HepG2 (cell line): ENCODE measurements around the gene DRAM1. TPM values are rescaled to one million over a fixed set of nuclear protein-coding genes. Genes with fewer than 3 reads are reported as not detected.

Experiments
- DR1 ChIP-seq: sonication (generic); formaldehyde crosslinking; IDR thresholded peaks from 2 replicates; pipeline ENCODE4 v1.8.0; 2021; ENCODE audit warnings: mild to moderate bottlenecking, missing genetic modification reagents, inconsistent platforms
- ELK4 ChIP-seq: sonication (generic); formaldehyde crosslinking; IDR thresholded peaks from 2 replicates; pipeline ENCODE4 v1.9.0; 2021; ENCODE audit warnings: missing genetic modification reagents, borderline replicate concordance
- ETV6 ChIP-seq: sonication (generic); formaldehyde crosslinking; conservative IDR thresholded peaks from 2 replicates; pipeline ENCODE4 v1.4.0; 2020; ENCODE audit warnings: missing genetic modification reagents
- FOXK2 ChIP-seq: fragments of 450-650 bp; IDR thresholded peaks from 2 replicates; pipeline ENCODE4 v1.6.1; 2016
- GPBP1L1 ChIP-seq: sonication (generic); formaldehyde crosslinking; IDR thresholded peaks from 2 replicates; pipeline ENCODE4 v1.5.0; 2020; ENCODE audit warnings: mild to moderate bottlenecking, missing genetic modification reagents
- HNRNPH1 ChIP-seq: fragments of 200-400 bp; formaldehyde crosslinking; optimal IDR thresholded peaks from 2 replicates; pipeline ENCODE3; 2017; ENCODE audit warnings: mild to moderate bottlenecking, low read depth, low read length
- IKZF5 ChIP-seq: IDR thresholded peaks from 2 replicates; pipeline ENCODE4 v1.6.1; 2018; ENCODE audit warnings: missing genetic modification reagents, mild to moderate bottlenecking, missing compliant biosample characterization
- KDM5A ChIP-seq: fragments of 200-600 bp; sonication (generic); IDR thresholded peaks from 2 replicates; pipeline ENCODE4 v1.7.0; 2018; ENCODE audit warnings: antibody characterized with exemption, mild to moderate bottlenecking, low read length, borderline replicate concordance
- KMT2B ChIP-seq: IDR thresholded peaks from 2 replicates; pipeline ENCODE4 v1.6.1; 2016; ENCODE audit warnings: missing genetic modification reagents, missing compliant biosample characterization
- MIER2 ChIP-seq: IDR thresholded peaks from 2 replicates; pipeline ENCODE4 v1.6.1; 2016; ENCODE audit warnings: missing biosample characterization, missing genetic modification reagents
- MIXL1 ChIP-seq: IDR thresholded peaks from 2 replicates; pipeline ENCODE4 v1.6.1; 2016
- ZBTB37 ChIP-seq: sonication (generic); formaldehyde crosslinking; IDR thresholded peaks from 2 replicates; pipeline ENCODE4 v1.4.0; 2020; ENCODE audit warnings: mild to moderate bottlenecking, missing genetic modification reagents
- ZC3H4 ChIP-seq: sonication (generic); formaldehyde crosslinking; IDR thresholded peaks from 2 replicates; pipeline ENCODE4 v1.4.0; 2020; ENCODE audit warnings: missing genetic modification reagents, borderline replicate concordance
- ZNF10 ChIP-seq: sonication (generic); formaldehyde crosslinking; IDR thresholded peaks from 2 replicates; pipeline ENCODE4 v1.4.0; 2020; ENCODE audit warnings: mild to moderate bottlenecking, low read depth, missing genetic modification reagents, borderline replicate concordance
- ZNF274 ChIP-seq: sonication (generic); formaldehyde crosslinking; IDR thresholded peaks from 2 replicates; pipeline ENCODE4 v1.5.1; 2020; ENCODE audit warnings: mild to moderate bottlenecking, missing genetic modification reagents
- ZNF335 ChIP-seq: sonication (generic); formaldehyde crosslinking; IDR thresholded peaks from 2 replicates; pipeline ENCODE4 v1.4.0; 2020; ENCODE audit warnings: missing genetic modification reagents
- ZNF543 ChIP-seq: sonication (generic); formaldehyde crosslinking; IDR thresholded peaks from 2 replicates; pipeline ENCODE4 v1.4.0; 2020; ENCODE audit warnings: mild to moderate bottlenecking, missing genetic modification reagents
- ZNF678 ChIP-seq: sonication (generic); formaldehyde crosslinking; IDR thresholded peaks from 2 replicates; pipeline ENCODE4 v1.4.0; 2020; ENCODE audit warnings: mild to moderate bottlenecking, missing genetic modification reagents
- polyA plus RNA-seq, 8 experiments: library from polyadenylated mRNA; depleted of rRNA in 3 of 8; stranded (reverse) in 7 of 8; unstranded in 1 of 8; fragments of >200 nt; fragmentation: Illumina TruSeq in 4 of 8; extraction: Trizol in 4 of 8; gene quantifications; 2 replicates each; pipeline versions ENCODE4 v1.2.1 to v1.2.3, GENCODE V29; 2011 to 2016; ENCODE audit warnings: low read depth in 4 of 8, missing spikeins in 1 of 8, mixed read lengths in 1 of 8; ENCODE audit not compliant: insufficient read depth in 1 of 8
- total RNA-seq, 5 experiments: library from RNA; depleted of rRNA; stranded (reverse); fragments of >200 nt; fragmentation: Illumina TruSeq; extraction: Trizol; gene quantifications; 2 replicates each; pipeline ENCODE4 v1.2.3, GENCODE V29; 2016; ENCODE audit warnings: low read depth in 1 of 5
- TF ChIP-seq, protein P1 (sequence below): sonication (generic); formaldehyde crosslinking; IDR thresholded peaks from 2 replicates; pipeline ENCODE4 v1.4.0; 2020; ENCODE audit warnings: missing genetic modification reagents
- TF ChIP-seq, protein P2 (sequence below): sonication (generic); IDR thresholded peaks from 2 replicates; pipeline ENCODE4 v1.6.1; 2016; ENCODE audit warnings: low read depth, borderline replicate concordance
- TF ChIP-seq, protein P3 (sequence below): sonication (generic); formaldehyde crosslinking; IDR thresholded peaks from 2 replicates; pipeline ENCODE4 v1.4.0; 2020; ENCODE audit warnings: missing genetic modification reagents

The DRAM1 gene
- total and polyA plus RNA-seq, 2 of the 13 experiments (the other 11 are each of a cell fraction or from before 2014, with no cell fraction given): 20.9 to 32.6 TPM

DNA sequence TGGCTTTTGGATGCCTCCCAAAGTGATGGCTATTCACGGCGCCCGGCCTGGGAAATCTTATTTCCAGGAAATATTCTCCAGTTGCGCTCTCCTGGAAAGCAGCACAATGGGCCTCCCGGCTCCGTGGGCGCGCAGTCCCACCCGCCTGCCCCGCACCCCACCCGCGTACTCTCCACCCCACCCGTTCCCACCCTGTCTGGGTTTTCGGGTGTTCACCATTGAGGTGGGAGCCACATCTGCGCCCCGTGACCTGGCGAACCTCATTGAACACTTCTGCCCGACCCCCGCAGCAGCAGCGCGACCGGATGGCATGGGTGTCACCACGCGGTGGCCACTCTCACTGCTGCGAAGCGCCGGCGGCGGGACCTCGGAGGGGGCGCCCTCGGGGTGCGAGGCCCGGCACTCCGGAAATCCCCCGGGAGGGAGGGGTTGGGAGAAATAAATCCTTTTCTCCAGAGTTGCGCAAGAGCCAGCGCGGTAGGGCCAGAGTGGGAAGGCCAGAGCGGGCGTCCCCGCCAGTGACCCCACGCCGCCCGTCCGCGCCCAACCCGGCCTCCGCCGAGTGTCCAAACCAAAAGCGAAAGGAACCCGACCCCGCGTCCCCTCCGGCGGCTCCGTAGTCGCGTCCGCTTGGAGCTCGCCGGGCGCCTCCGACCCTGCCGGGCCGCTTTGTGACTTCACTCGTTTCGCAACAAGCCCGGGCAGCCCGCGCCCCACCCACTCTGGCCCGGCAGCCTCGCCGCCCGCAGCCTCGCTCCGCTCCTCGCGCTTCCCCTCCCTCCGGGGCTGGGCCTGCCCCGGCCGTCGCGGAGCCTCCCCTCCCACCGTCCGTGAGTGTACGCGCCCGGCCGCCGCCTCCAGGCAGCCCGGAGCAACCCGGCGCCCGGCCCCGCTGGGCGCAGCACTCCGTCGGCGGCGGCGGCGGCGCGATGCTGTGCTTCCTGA is at the start of gene DRAM1 (continued):
- no peak for TF ChIP-seq GPBP1L1 (CRISPR knock-in tag)
- TF ChIP-seq ZBTB37 (CRISPR knock-in tag): no peak
- TF ChIP-seq ELK4 (CRISPR knock-in tag): no peak; the same call in 1 of the 2 replicates
- TF ChIP-seq ZNF10 (CRISPR knock-in tag): no peak
- TF ChIP-seq MIER2: 0 out of 2 replicates have a peak, but pooled peaks have one; percentile 20
- TF ChIP-seq, protein P1, sequence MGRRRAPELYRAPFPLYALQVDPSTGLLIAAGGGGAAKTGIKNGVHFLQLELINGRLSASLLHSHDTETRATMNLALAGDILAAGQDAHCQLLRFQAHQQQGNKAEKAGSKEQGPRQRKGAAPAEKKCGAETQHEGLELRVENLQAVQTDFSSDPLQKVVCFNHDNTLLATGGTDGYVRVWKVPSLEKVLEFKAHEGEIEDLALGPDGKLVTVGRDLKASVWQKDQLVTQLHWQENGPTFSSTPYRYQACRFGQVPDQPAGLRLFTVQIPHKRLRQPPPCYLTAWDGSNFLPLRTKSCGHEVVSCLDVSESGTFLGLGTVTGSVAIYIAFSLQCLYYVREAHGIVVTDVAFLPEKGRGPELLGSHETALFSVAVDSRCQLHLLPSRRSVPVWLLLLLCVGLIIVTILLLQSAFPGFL: no peak
- no peak for TF ChIP-seq IKZF5
- peak; percentile 45; the same call in 1 of the 2 replicates for TF ChIP-seq KDM5A
- 0 out of 2 replicates have a peak, but pooled peaks have one; percentile 23 for TF ChIP-seq MIXL1 (CRISPR knock-in tag)
- TF ChIP-seq HNRNPH1: no peak
- TF ChIP-seq, protein P2, sequence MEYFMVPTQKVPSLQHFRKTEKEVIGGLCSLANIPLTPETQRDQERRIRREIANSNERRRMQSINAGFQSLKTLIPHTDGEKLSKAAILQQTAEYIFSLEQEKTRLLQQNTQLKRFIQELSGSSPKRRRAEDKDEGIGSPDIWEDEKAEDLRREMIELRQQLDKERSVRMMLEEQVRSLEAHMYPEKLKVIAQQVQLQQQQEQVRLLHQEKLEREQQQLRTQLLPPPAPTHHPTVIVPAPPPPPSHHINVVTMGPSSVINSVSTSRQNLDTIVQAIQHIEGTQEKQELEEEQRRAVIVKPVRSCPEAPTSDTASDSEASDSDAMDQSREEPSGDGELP: peak; percentile 33; the same call in 1 of the 2 replicates
- TF ChIP-seq ZNF543 (CRISPR knock-in tag): peak; percentile 54
- TF ChIP-seq ZNF274 (CRISPR knock-in tag): no peak; the same call in none of the 2 replicates
- TF ChIP-seq KMT2B: peak; percentile 89
- 0 out of 2 replicates have a peak, but pooled peaks have one; percentile 28 for TF ChIP-seq ZNF678 (CRISPR knock-in tag)
- TF ChIP-seq, protein P3, sequence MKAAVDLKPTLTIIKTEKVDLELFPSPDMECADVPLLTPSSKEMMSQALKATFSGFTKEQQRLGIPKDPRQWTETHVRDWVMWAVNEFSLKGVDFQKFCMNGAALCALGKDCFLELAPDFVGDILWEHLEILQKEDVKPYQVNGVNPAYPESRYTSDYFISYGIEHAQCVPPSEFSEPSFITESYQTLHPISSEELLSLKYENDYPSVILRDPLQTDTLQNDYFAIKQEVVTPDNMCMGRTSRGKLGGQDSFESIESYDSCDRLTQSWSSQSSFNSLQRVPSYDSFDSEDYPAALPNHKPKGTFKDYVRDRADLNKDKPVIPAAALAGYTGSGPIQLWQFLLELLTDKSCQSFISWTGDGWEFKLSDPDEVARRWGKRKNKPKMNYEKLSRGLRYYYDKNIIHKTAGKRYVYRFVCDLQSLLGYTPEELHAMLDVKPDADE (CRISPR knock-in tag): no peak
- no peak for TF ChIP-seq ZC3H4 (CRISPR knock-in tag)
- TF ChIP-seq ZNF335 (CRISPR knock-in tag): no peak
- no peak for TF ChIP-seq DR1 (CRISPR knock-in tag)
- TF ChIP-seq FOXK2: peak; percentile 49
- TF ChIP-seq ETV6 (CRISPR knock-in tag): no peak; the same call in 1 of the 2 replicates
